HCEC 1CT (cell line): ENCODE results near the gene C3orf52.

ENCODE experiments used
- DNase-seq: peaks from one replicate; pipeline ENCODE4 v3.0.0-alpha.2; 2017

The C3orf52 gene

DNA sequence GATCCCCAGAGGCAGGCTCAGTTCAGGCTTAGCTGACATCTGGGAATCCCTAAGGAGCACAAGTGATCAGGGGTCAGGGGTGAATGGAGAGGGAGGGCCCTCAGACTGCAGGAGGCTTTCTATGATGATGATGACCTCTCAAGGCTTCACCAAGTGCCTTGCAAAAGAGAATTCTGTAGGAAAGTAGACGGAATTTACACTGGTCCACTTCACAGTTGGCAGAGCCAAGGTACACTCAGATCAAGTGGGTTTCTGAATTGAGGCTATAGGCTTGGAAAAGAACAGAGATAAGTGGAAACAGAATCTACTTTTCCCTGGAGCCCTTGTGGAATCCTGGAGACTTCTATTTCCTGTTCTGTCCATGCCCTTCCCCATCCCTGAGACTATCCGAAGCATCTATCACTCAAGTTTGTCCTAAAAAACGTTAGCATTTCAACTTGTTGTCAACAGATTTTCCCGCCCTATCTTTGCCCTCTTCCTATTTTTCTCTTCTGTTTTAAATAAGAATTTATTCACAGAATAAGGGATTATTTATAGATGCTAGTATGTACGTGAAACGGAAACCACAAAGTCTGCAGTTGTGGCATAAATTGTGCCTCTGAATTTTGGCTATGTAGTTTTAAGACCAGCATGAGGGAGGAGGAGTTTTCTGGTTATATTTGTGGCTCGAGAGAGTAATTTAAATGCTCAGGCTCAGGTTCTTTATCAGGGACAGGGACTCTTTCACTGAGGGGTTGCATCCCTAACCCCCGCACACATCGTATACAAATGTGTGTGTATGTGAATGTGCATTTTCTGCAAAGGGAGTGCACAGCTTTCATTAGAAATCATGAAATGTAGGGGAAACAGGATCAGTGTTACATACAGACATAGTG, 34.0 kb downstream of the C3orf52 start:
- no peak for DNase-seq

DNA sequence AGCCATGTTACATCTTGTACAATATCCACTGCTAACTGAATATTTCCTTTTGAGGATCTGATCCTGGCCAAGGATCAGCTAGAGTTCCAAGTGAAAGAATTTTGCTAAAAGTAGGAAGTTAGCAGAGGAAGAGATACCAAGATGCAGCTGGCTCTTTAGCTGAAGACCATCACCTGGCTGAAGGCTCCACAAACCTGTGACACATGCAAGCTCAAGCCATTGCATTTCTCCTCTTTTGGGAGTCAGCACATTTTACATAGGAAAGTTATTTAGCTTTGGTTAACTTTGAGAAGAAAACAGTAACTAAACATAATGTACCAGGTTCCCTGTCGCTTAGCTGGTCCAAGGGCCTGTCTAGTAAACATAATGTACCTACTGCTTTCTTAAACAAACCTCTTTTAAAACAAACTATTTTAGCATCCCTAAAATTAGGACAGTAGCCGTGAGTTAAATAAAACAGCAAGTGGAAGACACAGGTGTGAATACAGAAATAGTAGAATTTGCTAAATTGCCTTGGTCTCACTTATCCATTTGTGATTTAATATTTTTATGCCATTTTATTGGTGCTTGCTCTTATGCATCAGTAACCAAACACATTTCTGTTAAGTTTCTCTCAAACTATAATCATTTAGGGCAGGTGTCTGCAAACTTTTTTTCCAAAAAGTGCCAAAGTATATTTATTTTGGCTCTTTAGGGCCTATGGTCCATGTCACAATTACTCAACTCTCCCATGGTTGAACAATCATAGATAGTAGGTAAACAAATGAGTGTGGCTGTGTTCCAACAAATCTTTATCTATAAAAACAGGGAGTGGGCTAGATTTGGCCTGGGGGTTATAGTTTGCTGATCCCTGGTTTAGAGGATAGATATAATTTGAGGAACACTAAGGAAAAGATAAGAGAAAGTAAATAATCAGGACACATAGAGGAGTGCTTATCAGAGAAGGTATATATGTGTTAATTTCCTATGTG, 35.7 kb downstream of the C3orf52 start:
- DNase-seq, result no peak

DNA sequence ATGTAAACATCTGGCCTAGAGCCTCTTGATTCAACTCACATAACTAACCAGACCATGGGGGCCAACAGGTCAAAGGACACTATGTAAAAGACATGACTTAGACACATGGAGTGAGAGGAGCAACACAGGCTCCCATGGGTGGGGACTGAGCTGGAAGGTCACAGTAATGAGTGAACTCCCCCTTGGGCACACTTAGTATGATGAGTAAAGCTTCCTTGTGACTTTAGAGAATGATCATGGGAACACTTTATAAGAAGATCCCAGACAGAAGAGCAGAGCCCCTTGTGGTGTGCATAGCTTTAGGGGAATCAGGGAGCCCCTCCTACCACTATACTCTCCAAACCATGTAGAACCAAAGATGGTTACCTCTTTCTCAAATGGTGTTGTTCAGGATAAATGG, 36.7 kb downstream of the C3orf52 start:
- DNase-seq, result no peak

DNA sequence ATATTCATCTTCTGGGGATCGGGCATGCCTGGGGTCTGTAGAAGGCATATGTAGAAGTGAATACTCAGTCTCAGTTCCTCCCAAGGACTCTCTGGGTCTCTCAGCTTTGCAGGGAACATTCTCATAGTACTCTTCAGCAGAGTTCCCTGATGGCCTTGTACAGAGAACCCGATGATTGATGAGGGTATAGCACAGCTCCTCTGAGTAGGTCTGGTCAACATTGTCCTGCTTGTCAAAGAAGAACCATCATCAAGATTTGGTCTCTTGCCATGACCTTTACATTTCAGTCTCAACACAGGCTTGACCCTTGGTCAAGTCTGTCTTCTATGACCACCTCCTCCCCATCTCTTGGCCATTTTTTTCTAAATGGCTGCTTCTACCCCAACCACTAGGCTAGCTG, 37.4 kb downstream of the C3orf52 start:
- no peak for DNase-seq

DNA sequence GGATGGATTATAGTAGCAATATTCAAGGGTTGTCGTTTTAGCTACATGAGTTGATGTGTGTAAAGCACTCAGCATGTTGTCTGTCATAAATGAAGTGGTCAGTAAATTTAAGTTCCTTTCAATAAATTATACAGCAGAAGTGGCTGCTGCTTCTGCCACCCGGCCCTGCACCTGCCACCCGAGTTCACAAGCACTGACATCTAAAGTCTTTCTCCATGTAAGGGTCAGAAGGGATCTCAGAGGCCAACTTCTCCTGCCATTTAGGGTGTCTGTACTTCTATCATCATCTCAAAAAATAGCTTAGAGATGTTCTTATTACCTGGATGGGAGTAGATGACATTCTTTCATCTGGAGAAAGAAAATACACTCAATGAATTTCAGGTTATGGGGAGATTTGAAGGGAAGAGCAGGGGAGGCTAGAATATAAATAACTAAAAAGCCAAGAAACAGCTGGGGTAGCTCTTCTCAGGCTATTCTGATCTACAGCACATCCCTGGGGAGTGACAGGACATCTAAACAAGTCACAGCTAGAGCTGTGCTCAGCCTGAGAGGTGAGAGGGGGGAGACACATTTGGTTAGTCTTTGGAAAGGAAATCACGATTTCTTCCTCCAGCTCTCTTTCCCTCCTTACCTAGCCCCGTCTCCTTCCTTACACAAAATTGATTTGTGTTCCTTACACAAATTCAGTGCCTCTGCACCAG, 38.9 kb downstream of the C3orf52 start:
- DNase-seq, result no peak

DNA sequence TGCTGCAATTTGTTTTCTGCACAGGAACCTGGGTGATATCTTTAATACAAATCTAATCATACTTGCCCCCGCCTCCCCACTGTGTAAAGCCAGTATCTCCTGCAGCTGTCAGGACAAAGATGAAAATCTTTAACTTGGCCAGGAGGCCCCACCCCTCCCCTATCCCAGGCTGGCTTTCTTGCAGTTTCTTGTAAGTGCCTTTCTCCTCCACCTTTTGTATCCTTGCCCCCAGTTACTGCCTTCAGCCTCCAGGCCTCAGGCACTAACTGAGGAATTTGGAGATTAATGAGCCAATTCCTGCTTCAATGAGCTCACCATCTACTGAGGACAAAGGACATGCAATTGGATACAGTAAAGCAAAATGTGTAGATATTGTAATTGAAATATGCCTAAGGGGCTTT, 40.3 kb downstream of the C3orf52 start:
- no peak for DNase-seq

DNA sequence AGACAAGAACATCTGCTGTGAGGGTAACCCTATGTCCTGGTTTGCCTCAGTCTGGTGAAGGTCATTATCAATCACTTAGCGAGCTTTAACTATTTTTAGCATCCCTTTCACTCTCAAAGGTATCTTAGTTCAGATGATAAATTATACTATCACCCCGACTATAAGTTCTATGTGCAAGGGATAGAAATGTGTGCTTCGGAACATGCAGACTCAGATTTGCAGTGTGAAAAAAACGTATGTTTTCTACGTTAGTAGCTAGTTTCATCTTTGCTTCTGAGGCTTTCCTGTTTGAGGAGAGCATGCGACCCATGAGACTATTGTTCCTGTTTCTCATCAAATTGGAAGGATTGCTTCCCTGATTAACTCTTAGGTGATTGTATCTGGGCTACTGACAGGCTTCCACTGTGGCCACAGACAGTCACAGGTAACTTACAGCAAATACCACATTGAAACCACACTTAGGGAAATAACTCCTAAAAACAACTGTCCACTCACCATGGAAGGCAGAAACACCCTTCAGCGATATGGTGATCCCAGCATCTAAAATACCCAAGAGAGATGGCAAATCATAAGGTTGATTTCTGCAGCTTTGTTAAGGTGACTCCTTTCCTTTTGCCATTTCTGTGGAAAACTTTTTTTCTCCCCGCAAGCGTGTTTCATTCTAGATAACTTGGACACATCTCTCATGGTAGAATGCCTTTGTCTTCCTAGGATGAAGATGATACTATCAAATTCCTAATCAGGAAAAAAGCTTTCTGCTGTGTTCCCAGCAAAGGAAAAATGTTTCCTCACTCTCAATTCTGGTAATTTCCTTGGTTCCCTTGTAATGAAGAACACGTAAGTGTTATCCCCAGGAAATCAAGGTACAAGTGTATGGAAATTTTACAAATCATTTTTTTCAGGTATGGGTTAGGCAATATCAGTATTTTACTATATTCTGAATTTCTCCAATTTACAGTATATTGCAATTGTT, 41.6 kb downstream of the C3orf52 start:
- no peak for DNase-seq

DNA sequence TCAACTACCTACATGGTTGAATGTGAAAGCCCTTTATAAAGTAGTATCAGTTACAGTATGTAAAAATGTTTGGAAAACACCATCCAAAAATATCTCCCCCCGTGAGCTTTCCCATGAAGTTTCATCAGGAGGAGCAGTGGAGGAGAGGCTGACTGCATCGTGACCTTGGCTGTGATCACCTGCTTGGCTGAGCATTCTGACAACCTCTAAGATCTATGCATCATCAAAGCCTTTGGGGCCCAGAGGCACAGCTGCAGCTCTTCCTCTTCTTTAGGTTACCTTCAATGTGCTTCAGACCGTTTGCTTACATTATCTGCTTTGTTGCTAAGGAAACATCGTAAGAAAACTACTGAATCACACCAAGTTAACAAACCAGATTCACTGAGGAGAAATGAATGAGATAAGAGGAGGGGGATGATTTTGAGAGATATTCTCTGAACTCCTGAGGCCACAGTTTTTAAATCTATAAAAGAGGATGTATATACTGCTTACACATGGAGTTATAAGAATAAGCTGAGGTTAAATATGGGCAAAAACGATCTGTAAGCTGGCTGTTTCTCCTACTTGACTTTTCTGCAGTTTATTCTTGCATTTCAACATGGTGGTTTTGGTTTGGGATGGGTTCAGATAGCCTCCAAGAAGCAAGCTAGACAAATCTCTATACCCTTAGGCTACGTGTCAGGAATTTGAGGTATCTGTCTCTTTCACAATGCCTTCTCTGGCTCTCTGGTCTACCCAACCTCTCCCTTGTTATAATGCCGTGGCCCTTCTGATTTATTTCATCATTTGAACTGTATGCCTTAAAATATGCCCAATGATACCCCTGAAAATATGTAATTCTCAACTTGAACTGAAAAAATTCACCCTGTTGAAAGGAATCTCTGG, 42.9 kb downstream of the C3orf52 start:
- no peak for DNase-seq

DNA sequence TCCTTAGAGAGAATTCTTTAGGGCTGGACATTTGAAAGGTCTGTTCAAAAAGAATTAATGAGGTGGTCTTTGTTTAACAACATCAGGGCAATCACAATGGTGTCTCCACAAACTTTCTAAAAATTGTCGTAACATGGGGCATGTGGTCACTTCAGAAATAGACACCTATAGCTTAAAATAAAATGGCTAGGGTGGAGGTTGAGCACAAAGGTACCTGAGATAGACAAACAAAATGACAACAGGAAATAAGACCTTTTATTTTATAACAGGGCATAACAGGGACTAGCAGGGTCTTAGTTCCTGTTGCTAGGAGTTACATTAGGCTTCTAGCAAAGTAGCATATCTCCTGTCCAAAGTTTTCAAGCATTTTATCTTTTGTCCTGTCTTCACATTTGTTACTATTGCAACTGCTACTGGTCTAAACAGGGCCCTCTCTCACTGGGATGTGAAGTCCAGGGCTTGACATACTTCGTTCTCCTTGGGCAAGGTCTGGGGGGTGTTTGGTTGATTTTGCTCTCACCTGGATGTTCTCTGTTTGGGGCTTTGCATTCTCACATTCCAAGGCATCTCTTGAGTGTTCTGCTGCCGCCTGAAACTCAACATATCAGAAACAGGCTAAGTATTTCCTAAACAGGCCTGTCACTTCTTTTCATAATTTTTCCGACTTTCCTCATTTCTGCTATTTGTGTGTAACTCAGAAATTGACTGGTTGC, 43.9 kb downstream of the C3orf52 start:
- no peak for DNase-seq

DNA sequence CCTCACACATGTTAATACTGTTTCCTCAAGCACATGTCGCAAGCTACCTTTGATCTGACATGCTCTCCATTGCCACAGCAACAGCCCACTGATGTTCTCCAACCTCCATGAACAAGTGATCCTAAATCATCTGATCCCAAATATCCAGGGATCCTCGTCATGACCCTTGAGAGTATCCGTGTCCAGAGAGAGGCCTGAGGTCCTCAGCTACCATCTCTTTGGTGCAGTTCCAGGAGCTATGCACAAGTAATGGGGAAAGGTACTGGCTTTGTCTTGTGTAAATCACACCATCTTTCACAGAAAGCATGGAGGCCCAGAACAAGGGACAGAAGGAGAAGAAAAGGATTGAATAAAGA, 44.4 kb downstream of the C3orf52 start:
- no peak for DNase-seq

DNA sequence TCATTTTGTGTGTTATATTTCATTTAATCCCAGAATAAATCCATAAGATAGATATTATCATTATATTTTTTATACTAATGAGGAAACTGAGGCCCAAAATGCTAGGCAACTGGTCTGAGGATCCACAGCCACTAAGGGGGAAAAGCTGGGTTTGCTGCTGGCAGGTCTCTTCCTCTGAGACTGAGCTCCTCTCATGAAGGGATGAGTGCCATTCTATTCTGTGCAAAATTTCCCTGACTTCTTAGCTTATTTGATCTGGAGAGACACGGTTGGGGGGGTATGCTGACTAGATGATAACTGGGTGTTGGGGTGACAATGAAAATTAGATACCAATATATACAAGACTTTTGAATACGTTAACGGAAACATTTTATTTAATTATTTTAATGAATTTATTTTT, 44.9 kb downstream of the C3orf52 start:
- no peak for DNase-seq

DNA sequence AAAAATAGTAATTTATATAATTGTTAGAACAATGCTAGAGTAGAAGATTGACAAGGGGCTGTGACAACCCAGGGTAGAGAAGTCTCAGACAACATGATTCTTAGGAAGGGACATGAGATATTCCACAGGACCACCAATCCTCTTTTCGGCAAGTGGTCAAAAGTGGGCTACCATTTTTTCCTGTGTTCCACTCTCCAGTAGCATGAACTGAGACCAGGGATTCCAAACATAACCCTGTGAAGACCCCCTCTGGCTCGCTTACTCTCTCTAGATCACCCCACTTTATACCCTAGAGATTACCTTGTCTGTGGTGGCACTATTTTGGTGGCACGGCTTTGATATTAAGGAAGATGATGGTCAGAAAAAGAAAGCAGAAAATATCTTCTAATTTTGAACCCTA, 45.9 kb downstream of the C3orf52 start:
- DNase-seq, result no peak

DNA sequence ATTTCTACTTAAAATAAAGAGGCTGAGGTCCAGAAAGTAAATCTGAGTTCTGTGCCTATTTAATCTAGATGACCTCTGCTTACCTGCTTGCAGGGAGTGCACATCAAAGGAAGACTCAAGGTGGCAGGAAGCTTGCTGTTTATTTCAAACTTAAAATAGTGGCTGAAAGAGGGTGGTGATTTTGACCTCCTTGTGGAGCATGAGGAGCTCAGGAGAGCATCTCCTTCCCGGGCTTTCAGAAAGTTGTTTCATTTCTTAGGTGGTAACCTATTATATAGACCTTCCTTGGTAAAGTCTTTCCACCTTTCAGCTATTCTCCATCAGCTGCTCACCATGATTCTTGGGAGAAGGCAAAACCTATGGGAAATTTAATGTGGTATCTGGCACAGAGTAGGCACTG, 46.4 kb downstream of the C3orf52 start:
- DNase-seq, result no peak

DNA sequence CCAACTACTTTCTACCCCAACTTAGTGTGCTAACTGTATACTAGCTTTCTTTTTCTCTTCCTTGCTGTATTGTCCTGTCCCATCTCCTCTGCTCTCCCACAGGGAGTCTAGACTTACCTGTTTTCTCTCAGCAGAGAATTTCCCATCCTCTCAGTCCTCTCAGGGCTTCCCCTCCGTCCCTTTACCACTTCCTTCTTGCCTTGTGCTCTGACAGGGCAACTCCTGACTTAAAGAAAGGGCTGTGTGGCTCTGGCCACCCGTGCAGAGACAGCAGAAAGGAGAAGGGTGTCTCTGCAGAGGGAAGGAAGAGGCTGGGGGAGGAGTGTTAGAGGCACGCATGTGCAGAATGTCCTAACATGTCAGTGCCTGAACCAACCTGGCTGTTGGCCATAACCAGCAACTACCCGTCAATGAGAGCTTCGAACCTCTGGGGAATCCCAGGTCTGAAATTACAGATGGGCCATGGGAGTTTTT, 46.8 kb downstream of the C3orf52 start, which contains the start of gene GCSAM:
TSS of gene GCSAM (minus strand) at position 274 of the 474 bp plus-strand sequence. CDS start at position 146, 128 bp downstream.
- DNase-seq, result no peak

DNA sequence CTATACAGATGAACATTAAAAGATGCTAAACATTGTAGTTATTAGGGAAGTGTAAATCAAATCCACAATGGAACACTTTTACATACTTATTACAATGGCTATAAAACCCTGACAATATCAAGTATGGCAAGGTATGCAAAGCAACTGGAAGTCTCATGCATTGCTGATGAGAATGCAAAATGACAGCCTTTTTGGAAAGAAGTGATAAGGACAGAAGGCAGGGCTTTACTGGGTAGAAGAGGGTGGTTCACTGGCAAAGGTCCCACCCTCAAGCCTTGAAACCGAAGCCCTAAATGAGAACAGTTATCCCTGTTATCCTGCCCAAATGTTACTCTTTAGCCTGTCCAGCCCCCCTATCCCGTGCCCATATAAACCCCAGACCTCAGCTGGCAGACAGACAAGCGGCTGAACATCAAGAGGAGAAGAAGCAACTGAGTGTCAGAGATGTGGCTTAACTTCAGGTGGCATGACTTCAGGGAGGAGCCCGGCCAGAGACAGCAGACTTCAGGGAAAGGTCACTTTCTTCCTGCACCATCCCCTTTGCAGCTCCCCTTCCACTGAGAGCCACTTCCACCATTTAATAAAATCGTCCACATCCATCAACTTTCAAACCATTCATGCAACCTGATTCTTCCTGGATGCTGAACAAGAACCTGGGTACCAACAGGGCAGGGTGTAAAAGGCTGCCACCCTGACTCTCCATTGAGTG, 47.6 kb downstream of the C3orf52 start:
- DNase-seq, result no peak

DNA sequence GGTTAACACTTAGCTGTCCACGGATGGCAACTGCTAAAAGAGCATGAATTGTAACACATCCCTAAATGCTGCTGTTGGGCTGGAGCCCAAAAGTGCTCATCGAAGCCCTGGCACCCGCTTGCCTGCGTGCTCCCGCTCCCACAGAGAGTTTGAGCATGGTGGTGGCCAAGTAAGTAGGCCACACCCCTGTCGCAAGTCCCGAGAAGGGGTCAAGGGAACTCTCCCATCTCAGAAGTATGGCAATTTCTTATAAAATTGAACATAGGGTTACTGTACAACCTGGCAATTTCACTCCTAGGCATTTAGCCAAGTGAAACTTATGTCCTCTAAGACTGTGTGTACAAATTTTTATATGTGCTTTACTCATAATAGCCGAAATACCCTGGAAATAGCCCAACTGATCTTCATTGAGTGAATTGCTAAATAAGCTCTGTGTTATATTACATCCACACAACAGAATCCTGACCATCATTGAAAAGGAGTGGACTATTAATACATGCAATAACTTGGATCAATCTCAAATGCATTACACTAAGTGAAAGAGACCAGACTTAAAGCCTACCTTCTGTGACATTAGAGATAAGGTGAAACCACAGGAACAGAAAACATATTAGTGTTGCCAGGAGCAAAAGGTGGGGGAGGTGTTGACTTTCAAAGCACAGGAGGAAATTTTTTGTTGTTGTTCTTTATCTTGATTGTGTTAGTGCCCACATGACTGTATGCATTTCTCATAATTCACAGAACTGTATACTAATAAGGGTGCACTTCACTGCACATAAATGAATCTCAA, 48.3 kb downstream of the C3orf52 start:
- no peak for DNase-seq

DNA sequence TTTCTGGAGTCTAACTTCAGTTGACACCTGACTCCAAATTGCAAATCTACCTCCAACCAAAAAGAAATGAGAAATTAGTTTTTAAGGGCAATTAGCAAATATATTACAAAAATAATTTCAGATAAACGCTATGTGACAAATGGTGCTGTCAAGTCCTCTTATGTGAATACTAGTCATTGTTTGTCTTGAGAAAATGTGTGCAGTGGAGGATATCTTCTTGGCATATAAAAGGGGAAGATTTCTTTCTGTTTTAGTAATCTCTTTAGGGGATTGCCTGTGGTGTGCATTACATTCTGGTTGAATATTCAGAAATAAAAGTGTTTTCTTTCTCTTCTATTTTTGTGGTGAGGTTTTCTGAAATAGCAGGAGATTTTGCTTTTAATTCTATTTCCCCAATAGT, 49.9 kb downstream of the C3orf52 start:
- no peak for DNase-seq

DNA sequence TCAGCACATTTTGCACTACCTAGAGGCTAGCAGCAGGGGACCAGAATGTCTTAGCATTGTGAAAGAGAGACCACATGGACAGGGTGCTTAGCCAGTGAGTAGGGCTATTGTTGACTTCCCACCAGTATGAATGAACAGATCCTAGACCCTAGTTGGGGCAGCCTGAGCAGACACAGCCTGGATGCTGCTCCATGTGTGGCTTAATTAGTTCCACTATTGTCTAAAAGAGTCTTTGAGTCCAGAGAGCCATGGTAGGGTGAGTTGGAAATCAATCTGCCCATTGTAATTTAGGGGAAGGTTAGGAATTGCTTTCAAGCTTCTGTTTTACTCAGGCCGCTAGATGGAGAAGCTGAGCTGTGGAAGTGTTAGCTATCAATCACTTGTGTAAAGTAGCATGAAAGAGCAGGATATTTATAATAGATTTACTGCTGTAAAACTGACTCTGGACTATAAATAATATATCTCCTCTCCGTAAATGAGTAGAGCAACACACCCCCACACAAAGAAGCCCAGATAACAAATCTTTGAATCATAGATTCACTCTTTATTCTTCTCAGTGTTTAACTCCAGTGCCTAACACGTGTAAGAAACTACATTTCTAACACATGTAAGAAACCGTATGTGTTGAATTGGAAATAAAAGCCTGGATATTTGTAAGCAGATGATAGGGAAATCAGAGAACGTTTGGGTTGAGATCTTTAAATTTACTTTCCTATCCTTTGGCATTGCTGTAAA, 50.9 kb downstream of the C3orf52 start:
- DNase-seq, result peak; percentile 39
